ENCODE results near the gene CCKAR. TPM values are rescaled to one million over a fixed set of nuclear protein-coding genes. Genes with fewer than 3 reads are reported as not detected.

The CCKAR gene, protein sequence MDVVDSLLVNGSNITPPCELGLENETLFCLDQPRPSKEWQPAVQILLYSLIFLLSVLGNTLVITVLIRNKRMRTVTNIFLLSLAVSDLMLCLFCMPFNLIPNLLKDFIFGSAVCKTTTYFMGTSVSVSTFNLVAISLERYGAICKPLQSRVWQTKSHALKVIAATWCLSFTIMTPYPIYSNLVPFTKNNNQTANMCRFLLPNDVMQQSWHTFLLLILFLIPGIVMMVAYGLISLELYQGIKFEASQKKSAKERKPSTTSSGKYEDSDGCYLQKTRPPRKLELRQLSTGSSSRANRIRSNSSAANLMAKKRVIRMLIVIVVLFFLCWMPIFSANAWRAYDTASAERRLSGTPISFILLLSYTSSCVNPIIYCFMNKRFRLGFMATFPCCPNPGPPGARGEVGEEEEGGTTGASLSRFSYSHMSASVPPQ
- not detected for total RNA-seq

- TF ChIP-seq POLR2A (IDR thresholded peaks at IDR 0.05) (no peak), CTCF (IDR thresholded peaks at IDR 0.05 in 4 of 5, conservative IDR thresholded peaks at IDR 0.05 in 1 of 5) (no peak)
- no peaks in the 10 kb centered on the region for H3K4me1 ChIP-seq
- no peaks in the 10 kb centered on the region for H3K9me3 ChIP-seq
- intact Hi-C loops (cut with DNase I; ENCODE audit: low total_unique reads) (no loop called here), in situ Hi-C loops (cut with MboI; ENCODE audit: low sequenced_read_pairs in 4 of 4) (no loop called here)
- no peaks in the 10 kb centered on the region for H3K36me3 ChIP-seq
- H3K27ac ChIP-seq = no peak within 1 kb of the TSS
- H3K27me3 ChIP-seq = no peaks in the 10 kb centered on the region
- ATAC-seq = no peak
- no peak for DNase-seq
- no peak within 1 kb of the TSS for H3K4me3 ChIP-seq
Observed at GRCh38 chr4:26490111-26490959, at the start of gene CCKAR. TSS of gene CCKAR (minus strand) at chr4:26490484. CDS start at chr4:26490267, 217 bp downstream.

DNA sequence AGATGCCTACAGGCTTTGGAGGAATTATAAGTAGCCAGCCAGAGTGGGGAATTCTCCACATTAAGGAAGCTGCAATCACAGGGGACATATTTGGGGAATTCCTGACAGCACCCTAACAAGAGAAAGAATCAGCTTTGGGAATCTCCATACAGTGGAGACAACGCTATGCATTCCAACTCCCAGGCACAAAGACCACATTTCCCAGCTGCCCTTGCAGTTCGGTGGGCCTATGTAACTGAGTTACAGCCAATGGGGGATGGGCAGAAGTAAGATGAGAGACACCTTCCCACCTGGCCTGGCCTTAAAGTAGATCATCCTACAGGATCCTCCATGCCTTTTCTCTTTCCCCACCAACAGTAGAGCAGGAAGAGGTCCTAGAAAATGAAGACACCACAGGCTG, 43.4 kb upstream of the CCKAR start:
- H3K27me3 ChIP-seq = no peaks in the 10 kb centered on the region
- H3K9me3 ChIP-seq = no peaks in the 10 kb centered on the region
- DNase-seq = no peak
- H3K4me1 ChIP-seq = no peaks in the 10 kb centered on the region
- TF ChIP-seq POLR2A (IDR thresholded peaks at IDR 0.05) (no peak), CTCF (IDR thresholded peaks at IDR 0.05 in 4 of 5, conservative IDR thresholded peaks at IDR 0.05 in 1 of 5) (no peak)
- no peak overlapping the region for H3K4me3 ChIP-seq
- no peaks in the 10 kb centered on the region for H3K36me3 ChIP-seq
- ATAC-seq = no peak
- H3K27ac ChIP-seq = no peak overlapping the region
- in situ Hi-C loops (cut with MboI; ENCODE audit: low sequenced_read_pairs in 4 of 4) (no loop called here), intact Hi-C loops (cut with DNase I; ENCODE audit: low total_unique reads) (no loop called here)

DNA sequence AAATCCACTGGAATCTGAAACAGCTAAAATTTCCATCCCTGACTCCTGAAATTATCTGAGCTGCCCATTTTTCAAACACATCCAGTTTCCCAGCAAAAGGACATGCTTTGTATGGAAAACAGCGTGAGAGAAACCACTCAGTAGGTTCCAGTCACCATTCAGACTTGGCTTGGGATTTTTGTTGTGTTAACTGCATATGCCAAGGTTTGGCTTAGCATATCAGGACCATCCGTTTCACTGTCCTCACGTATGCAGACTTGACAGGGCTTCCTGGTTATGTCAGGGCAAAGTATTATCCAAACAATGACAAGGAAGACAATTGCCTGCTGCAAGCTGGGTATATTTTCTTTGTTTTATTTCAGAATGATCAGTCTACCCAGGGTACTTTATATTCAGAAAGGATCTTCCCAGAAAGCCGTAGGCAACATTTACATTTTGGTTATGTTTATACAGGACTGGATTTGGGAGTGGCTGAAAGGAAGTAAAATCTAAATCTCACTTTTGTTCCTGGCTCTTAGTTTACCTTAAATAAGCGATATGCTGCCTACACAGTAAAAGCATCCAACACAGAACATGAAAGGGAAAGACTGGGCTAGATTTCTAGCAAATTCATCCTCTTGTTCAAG, 41.3 kb upstream of the CCKAR start:
- intact Hi-C loops (cut with DNase I; ENCODE audit: low total_unique reads) = no loop called here
- ATAC-seq (no peak), DNase-seq (no peak)
- no peak overlapping the region for H3K4me3 ChIP-seq
- no peaks in the 10 kb centered on the region for H3K27me3 ChIP-seq
- no peaks in the 10 kb centered on the region for H3K4me1 ChIP-seq
- no peak overlapping the region for H3K27ac ChIP-seq
- in situ Hi-C loops (cut with MboI; ENCODE audit: low sequenced_read_pairs in 4 of 4) = no loop called here
- TF ChIP-seq POLR2A (IDR thresholded peaks at IDR 0.05) (no peak), CTCF (IDR thresholded peaks at IDR 0.05 in 4 of 5, conservative IDR thresholded peaks at IDR 0.05 in 1 of 5) (no peak)
- H3K36me3 ChIP-seq = no peaks in the 10 kb centered on the region
- H3K9me3 ChIP-seq = no peaks in the 10 kb centered on the region

DNA sequence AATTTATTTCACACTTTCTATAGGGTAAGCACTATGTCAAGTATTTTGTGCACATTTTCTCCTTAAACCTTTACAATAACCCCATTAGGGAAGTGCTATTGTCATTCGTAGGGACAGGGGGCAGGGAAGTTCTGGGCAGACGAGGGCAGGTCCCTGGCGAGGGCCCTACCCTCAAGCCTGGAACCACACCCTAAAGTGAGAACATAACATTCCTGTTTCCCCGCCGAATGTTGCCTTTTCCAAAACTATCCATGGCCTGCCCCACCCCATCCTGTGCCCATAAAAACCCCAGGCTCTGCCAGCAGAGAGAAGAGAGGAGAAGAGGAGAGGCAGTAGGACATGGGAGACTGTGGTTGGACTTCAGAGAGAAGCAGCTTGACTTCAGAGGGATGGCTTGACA, 39.8 kb upstream of the CCKAR start:
- no peak for DNase-seq
- Histone ChIP-seq H3K36me3 (no peaks in the 10 kb centered on the region), H3K27ac (no peak overlapping the region), H3K27me3 (no peaks in the 10 kb centered on the region), H3K4me1 (no peaks in the 10 kb centered on the region), H3K4me3 (no peak overlapping the region), H3K9me3 (no peaks in the 10 kb centered on the region)
- in situ Hi-C loops (cut with MboI; ENCODE audit: low sequenced_read_pairs in 4 of 4) = no loop called here
- TF ChIP-seq POLR2A (IDR thresholded peaks at IDR 0.05) (no peak), CTCF (IDR thresholded peaks at IDR 0.05 in 4 of 5, conservative IDR thresholded peaks at IDR 0.05 in 1 of 5) (no peak)
- ATAC-seq = no peak
- intact Hi-C loops (cut with DNase I; ENCODE audit: low total_unique reads) = no loop called here
